ENCODE measurements around the gene RAP1A. TPM values are rescaled to one million over a fixed set of nuclear protein-coding genes. Genes with fewer than 3 reads are reported as not detected.

The RAP1A gene
- total RNA-seq, 1 donor, result 36.2 TPM

DNA sequence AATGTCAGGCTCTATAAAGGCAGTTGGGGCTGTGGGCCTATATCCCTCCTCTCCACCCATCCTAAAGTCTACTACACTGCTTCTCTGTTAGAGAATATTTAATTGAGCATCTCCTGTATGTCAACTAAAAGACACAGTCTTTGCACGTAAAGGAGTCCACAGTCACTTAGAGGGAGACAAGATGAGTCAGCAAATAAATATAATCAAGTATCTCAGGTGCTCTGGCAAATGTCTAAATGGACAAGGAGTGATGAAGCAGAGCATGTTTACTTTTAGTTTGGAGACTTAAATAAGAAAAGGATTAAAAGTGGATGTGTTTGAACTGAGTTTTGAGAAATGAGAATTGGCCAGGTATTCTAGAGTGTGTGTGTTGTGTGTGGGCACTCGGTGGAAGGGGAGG is 41.8 kb upstream of the RAP1A start:
- no peak overlapping the region for H3K4me3 ChIP-seq (ENCODE audit: low read depth, low read length)
- no peak for DNase-seq (ENCODE audit: low read depth)
- TF ChIP-seq, protein P1, sequence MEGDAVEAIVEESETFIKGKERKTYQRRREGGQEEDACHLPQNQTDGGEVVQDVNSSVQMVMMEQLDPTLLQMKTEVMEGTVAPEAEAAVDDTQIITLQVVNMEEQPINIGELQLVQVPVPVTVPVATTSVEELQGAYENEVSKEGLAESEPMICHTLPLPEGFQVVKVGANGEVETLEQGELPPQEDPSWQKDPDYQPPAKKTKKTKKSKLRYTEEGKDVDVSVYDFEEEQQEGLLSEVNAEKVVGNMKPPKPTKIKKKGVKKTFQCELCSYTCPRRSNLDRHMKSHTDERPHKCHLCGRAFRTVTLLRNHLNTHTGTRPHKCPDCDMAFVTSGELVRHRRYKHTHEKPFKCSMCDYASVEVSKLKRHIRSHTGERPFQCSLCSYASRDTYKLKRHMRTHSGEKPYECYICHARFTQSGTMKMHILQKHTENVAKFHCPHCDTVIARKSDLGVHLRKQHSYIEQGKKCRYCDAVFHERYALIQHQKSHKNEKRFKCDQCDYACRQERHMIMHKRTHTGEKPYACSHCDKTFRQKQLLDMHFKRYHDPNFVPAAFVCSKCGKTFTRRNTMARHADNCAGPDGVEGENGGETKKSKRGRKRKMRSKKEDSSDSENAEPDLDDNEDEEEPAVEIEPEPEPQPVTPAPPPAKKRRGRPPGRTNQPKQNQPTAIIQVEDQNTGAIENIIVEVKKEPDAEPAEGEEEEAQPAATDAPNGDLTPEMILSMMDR (IDR thresholded peaks at IDR 0.05; ENCODE audit: insufficient read depth, low read length), result no peak

DNA sequence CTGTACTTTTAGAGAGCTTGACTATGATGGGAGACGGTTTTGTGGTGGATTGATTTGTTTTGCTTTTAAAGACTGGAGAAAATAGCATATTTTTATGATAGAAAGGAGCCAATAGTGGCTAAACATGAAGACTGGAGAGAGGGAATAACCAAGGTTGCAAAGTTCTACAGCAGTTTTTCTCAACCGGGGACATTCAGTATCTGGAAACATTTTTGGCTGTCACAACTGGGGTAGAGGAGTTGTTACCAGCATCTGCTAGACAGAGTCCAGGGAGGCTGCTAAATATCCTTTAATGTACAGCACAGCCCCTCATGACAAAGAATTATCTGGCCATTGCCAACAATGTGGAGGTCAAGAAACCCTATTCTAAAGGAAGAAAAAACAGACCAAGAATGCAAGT is 38.4 kb upstream of the RAP1A start:
- TF ChIP-seq, protein P1 (IDR thresholded peaks at IDR 0.05; ENCODE audit: insufficient read depth, low read length), result no peak
- no peak overlapping the region for H3K4me3 ChIP-seq (ENCODE audit: low read depth, low read length)
- DNase-seq (ENCODE audit: low read depth), result no peak

DNA sequence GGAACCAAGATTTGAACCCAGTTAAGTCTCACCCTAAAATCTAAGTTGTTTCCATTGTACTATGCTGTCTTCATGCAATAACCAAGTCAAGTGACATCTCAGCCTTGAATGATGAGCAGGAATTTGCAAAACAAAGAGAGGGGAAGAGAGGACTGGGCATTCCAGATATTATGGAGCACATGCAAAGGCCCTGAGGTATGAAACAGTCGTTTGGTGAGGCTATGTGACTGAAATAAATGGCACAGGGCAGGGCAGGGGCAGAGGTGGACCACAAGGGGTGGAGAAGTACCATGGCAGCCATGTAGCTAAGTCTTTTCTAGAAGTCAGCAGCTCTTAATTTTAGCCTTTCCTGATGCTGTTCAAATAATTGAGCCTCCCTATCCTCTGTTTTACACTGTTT is 37.6 kb upstream of the RAP1A start:
- no peak overlapping the region for H3K4me3 ChIP-seq (ENCODE audit: low read depth, low read length)
- TF ChIP-seq, protein P1 (IDR thresholded peaks at IDR 0.05; ENCODE audit: insufficient read depth, low read length), result no peak
- DNase-seq (ENCODE audit: low read depth), result no peak

DNA sequence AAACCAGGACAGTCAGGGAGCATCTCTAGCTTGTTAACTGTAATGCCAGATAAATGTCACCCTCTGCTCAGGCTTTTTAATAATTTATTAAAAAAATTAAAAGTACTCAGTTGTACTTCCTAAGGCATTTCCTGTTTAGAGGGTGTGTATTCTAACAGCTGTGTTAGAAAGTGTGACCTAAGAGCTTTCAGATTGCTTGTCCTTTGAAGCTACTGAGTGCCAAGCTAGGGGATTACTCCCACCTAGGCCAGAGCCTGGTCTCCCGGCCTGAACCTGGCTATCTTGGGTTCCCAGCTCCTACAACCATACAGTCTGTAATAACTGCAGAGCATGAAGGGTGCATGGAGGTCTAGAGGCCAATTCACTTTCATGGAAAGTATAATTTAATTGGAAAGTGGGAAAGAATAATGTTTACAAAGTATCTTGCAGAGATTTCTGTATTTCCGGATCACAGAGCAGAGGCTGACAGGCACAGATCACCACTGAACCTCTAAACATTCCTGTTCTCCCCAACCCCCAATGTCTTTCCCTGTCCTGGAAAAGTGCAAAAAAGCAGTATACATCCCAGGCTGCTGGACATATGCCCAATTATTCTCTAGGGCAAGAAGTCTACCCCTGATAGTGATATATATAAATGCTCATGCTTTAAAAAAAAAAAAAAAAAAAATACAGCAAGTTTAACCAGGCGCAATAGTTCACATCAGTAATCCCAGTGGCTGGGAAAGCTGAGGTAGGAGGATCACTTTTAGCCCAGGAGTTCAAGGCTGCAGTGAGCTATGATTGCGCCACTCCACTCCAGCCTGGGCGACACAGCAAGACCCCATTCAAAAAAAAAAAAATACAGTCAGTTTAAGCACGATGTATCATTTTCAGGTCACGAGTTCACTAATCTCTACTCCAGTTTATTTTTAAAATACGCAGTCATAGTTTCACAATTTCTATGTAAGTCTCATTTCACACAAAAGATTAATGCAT is 36.7 kb upstream of the RAP1A start:
- no peak for DNase-seq (ENCODE audit: low read depth)
- TF ChIP-seq, protein P1 (IDR thresholded peaks at IDR 0.05; ENCODE audit: insufficient read depth, low read length), result no peak
- H3K4me3 ChIP-seq (ENCODE audit: low read depth, low read length), result no peak overlapping the region

DNA sequence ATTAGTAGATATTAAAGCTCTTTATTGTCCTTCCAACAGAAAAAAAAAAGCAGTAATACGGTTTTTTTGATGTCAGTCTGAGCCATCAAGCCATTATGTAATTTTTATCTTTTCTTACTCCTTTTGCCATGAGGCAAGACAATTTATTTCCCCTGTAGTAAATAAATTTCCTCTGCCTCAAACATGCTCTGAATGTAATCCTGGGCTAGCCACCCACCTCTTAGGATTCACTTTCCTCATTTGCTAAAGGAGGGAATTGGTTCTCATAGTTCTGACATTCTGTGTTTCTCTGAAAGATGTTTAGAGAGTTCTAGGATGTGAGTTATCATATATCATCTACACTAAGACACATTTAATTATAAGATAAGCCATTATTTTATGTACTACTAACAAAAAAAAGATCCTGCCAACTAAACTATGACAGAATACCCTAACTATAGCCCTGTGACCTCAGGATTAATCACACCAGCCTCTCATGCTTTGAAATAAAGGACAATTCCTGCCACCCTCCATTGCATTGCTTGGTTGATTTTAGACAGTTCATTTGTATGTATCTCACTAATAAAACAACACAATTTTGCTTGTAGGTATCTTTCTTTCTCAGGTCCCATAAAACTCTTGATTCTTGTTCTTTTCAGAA is 34.0 kb upstream of the RAP1A start:
- TF ChIP-seq, protein P1 (IDR thresholded peaks at IDR 0.05; ENCODE audit: insufficient read depth, low read length), result no peak
- no peak for DNase-seq (ENCODE audit: low read depth)
- no peak overlapping the region for H3K4me3 ChIP-seq (ENCODE audit: low read depth, low read length)

DNA sequence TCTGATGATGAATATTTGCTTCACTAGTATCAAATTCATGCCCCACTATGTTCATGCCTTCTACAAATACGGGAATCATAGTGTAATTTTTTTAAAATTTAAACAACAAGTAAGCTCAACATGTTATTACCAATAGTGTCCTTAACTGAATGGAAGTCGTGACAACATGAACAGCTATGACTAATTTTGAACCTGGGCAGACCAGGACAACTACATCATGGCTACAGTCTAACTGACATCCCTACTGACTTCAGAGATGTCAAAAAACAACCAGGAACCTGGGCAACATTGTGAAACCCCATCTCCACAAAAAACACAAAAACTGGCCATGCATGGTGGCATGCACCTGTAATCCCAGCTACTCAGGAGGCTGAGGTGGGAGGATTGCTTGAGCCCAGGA is 33.5 kb upstream of the RAP1A start:
- H3K4me3 ChIP-seq (ENCODE audit: low read depth, low read length), result no peak overlapping the region
- DNase-seq (ENCODE audit: low read depth), result no peak
- TF ChIP-seq, protein P1 (IDR thresholded peaks at IDR 0.05; ENCODE audit: insufficient read depth, low read length), result no peak

Data from fibroblast of the aortic adventitia (primary cell).